ENCODE measurements around the gene VAT1.

DNA sequence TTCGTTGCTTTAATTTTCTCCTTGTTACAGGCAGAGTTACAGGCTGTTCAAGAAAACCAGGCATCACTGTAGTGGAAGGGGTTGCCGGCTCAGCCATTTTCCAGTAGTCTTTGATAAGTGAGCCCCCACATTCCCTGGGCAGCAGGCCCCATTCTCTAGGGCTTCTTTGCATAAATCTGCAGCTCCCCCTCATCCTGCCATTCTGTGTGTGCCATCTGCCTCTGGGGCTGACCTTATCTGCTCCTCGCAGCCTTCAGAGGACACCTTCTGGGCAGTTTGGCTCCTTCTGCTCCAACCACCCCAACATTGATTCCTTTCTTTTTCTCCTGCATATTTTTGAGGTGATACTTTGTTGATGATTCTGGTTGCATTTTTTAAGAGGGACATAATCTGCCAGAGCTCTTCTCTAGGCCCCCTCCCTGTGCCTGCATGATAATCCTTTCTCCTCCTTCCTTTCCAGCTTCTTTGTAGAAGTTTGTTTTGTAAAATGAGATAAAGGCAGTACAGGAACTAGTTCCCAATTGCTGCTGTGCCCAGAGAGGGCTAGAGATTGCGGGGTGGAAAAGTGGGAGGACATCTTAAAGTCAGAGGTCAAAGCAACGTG lies 19.9 kb upstream of the VAT1 start:
- no peak for TF ChIP-seq POLR2AphosphoS5 (IDR thresholded peaks at IDR 0.05)
- TF ChIP-seq, protein P1, sequence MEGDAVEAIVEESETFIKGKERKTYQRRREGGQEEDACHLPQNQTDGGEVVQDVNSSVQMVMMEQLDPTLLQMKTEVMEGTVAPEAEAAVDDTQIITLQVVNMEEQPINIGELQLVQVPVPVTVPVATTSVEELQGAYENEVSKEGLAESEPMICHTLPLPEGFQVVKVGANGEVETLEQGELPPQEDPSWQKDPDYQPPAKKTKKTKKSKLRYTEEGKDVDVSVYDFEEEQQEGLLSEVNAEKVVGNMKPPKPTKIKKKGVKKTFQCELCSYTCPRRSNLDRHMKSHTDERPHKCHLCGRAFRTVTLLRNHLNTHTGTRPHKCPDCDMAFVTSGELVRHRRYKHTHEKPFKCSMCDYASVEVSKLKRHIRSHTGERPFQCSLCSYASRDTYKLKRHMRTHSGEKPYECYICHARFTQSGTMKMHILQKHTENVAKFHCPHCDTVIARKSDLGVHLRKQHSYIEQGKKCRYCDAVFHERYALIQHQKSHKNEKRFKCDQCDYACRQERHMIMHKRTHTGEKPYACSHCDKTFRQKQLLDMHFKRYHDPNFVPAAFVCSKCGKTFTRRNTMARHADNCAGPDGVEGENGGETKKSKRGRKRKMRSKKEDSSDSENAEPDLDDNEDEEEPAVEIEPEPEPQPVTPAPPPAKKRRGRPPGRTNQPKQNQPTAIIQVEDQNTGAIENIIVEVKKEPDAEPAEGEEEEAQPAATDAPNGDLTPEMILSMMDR (IDR thresholded peaks at IDR 0.05) = no peak
